Stimulated activated CD4-positive, alpha-beta T cell treated with anti-CD3 and anti-CD28 coated beads, Interleukin-15, amount 100 ng/mL, for 24 hours (primary cell): Measurements from ENCODE around the gene EHBP1.

Experiments
- DNase-seq: peaks from one replicate; pipeline ENCODE4 v3.0.0-alpha.2; 2020

The EHBP1 gene

DNA sequence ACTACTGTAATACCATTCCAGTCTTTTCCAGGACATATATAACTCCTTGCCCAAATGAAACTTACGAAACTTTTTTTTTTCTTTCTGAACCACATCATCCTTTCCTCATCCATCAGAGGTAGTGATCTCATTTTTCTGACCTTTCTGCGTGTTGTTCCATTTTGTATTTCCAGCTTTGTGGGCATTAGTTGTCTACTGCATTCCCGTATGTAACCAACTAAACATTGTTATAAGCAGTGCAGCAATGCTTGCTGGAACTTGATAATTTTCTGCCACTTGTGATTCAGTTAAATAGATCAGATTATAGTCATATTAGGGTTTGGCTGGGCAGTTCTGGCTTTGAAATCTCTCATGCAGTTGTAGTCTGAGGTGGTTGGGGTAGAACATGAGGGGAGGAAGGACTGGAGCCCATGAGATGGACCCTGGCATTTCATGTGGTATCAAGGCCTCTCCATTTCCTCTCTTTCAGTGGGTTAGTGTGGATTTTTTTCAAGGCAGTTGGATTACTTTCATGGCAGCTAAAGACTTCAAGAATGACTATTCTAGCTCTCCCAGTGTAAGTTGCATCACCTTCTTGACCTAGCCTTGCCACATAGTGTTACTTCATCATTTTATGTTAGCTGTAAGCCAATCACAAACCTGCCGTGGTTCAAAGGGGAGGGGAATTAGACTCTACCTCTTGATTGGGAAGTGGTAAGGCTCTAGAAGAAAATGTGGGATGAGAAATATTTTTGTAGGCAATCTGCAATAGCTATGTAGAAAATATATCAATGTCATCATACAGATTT lies 80.5 kb downstream of the EHBP1 start:
- DNase-seq: no peak

GRCh38 chr2:62787386-62787785 lies 81.9 kb downstream of the EHBP1 start:
- no peak for DNase-seq

DNA sequence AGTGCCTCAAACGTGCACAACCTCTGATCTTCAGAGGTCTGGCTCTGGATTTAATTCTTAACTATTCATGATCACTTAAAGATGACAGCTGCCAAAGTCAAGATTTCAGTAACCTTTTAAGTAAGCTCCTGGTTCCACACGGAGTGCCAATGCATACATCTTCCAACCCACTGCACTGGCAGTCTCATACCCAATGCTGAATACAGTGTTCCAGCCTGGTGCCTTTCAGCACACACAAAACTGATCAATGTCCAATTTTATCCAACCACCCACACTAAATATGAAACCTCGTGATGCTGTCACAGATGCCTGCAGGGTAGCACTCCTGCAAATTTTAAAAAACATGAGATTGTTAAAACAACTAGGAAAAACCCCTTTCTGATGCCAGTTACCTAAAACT lies 84.0 kb downstream of the EHBP1 start:
- no peak for DNase-seq

DNA sequence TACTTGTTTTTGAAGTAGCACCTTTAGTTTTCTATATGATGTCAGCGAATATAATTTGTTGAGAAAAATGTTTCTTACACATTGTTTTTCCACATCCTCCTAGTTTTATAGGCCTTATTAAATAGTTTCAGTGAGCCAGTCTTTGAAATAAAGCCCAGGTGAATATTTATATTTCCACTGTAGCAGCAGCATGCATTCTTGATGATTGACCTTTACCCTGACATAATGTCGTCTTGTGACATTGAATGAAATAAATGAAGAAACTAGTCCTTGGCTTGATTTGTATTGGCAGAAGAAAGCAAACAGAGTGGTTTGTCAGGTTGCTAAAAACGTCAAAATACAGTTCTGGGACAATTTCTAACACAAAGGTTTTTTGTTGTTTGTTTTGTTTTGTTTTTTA lies 84.4 kb downstream of the EHBP1 start:
- no peak for DNase-seq

GRCh38 chr2:62792408-62792807 lies 86.9 kb downstream of the EHBP1 start:
- DNase-seq: no peak

DNA sequence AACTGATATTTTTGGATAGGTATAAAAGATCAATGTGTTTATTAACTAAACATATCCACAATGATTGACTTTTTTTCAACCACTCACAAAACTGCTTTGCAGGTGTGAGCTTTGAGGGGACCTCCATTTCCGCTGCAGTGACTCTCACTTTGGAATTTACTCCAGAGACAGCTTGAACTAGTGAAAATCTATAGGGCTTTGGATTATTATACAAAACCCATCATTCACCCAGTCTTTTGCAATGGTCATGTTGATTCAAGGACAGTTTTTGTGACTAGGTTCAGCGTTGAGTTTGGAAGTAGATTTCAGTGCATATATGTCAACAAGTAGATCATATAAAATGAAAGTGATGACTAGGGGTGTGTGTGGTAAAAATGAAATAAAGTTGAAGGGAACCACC lies 87.7 kb downstream of the EHBP1 start:
- DNase-seq: no peak

- DNase-seq: no peak
Measured at GRCh38 chr2:62794791-62795190, 89.3 kb downstream of the EHBP1 start.

GRCh38 chr2:62795341-62795740 lies 89.8 kb downstream of the EHBP1 start:
- DNase-seq: no peak

DNA sequence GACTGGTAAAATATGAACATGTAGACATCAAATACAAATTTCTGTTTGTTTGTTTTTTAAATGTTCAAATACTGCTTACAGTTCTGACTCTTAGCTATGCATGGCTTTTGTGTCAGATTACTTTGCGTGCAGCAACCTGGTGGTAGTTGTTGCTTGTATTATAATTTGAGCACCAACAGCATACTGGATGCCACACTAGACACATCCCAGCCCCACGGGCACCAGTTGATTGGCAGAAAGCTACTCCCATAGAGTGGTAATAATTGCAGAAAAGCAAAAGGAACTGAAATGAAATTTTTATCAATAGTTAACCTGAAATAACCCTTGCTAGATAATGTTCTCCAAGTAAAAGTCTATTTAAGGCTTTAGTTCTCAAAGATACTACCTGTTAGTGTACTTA lies 91.6 kb downstream of the EHBP1 start:
- DNase-seq: no peak

DNA sequence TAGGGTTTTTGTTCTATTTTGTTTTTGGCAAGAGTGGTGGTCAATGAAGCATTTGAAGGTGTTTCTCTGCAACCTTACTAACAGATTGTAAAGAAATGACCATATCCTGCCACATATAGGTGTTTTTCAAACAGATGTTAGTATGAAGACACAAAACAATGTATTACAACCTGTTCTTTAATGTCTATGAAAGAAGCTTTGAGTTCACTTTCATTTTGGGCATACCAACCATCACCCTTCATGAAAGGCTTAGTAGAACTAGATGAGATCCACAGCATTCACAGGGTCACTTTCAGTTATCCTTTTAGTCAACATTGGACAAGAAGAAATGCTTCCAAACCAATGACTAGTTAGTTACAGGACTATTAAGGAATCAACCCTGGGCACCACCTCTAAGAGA lies 95.1 kb downstream of the EHBP1 start:
- DNase-seq: no peak

- no peak for DNase-seq
Measured at GRCh38 chr2:62801110-62801509, 95.6 kb downstream of the EHBP1 start.

DNA sequence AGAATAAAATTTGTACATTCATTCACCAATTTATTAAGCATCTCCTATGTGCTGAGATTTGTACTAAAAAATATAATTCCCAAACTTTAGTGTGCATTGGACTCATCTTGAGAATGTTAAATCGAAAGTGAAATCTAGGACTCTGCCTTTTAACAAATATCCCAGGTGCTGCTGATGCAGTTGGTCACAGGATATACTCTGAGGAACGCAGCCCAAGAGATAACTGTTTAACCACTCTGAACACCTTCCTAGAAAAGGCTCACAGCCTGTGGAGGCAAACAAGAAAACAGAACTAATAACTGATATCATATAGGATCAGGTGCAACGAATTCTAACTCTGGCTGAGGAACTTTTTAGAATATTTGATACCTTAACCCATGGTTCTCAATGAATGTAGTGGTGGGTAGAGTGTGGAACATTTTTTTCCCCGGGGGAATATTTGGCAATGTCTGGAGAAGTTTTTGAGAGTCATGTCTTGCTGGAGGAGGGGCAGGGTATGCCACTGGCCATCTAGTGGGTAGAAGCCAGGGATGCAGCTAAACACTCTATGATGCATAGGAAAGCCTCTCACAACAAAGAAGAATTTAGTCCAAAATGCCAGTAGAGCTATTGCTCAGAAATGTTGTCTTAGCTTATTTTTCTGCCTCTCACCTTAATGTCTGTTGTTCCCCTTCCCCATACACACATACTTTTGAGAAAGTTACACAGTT lies 96.5 kb downstream of the EHBP1 start:
- no peak for DNase-seq

DNA sequence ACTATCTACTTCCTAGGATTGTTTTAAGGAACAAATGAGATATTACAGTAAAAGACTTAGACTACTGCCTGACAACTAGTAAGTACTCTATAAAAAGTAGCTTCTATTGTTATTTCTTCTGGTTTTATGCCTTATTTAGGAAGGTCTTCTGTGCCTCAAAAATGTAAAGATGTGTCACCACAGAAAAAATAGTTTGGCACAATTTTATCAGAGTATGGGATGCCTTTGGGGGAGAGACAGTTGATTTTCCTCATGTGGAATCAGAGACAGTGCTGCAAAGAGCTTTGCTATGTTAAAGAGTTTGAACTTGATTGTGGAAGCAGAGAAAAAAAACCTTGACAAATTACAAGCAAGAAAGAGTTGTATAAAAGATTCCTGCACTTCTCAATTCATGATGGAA lies 98.4 kb downstream of the EHBP1 start:
- DNase-seq: no peak

DNA sequence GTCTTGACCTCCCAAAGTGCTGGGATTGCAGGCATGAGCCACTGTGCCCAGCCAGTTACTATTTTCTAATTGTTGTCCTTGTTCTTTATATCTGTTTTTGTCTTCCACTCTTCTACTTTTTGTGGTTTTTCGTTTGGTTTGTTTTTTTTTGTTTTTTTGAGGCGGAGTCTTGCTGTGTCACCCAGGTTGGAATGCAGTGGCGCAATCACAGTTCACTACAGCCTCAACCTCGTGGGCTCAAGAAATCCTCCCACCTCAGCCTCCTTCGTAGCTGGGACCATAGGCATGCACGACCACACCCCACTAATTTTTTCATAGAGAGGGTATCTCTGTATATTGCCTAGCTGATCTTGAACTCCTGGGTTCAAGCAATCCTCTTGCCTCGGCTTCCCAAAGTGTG lies 100.7 kb downstream of the EHBP1 start:
- DNase-seq: no peak

DNA sequence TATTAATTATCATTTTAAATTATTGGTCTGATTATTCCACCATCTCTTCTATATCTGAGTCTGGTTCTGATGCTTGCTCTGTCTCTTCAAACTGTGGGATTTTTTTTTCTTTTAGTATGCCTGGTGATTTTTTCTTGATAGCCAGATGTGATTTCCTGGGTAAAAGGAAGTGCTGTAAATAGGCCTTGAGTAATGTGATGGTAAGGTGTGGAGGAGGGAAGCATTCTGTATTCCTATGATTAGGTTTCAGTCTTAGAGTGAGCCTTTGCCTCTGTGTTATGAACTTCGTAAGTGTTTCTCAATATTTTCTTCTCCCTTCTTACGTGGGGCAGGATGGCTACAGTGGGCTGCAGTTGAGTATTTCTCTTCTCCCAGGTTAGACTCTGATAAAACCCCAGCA lies 103.0 kb downstream of the EHBP1 start:
- DNase-seq: no peak

GRCh38 chr2:62811086-62811485 lies 105.6 kb downstream of the EHBP1 start:
- DNase-seq: no peak

DNA sequence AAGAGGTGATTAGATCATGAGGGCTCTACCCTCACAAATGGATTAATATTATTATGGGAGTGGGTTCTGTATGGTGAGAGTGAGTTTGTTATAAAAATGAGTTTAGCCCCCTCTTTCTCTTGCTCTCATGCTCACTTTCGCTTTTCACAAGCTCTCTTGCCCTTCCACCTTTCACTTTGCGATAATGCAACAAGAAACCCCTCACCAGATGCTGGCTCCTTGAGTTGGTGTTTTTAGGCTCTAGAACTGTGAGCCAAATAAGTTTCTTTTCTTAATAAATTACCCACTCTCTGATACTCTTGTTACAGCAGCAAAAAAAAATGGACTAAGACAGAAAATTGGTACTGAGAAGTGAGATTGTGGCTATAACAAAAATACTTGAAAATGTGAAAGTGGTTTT lies 106.5 kb downstream of the EHBP1 start:
- DNase-seq: no peak

- no peak for DNase-seq
Measured at GRCh38 chr2:62812921-62813825, 107.7 kb downstream of the EHBP1 start.

- DNase-seq: no peak
Measured at GRCh38 chr2:62814123-62814522, 108.6 kb downstream of the EHBP1 start.

DNA sequence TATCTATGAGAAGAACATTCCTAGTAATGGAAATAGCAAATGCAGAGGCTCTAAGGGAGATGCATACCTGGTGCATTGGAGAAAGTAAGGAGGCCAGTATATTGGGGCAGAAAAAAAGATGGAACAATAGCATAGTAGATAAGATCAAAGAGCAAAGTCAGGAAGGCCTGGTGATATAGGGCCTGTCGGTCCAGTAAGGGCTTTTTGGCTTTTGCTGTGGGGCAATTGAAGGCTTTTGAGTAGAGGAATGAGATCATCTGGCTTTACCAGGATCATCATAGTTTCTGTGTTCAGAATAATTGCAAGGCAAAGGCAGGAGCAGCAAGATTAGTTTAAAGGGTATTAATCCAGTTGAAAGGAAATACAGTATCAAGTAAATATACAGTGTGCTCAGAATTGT lies 111.8 kb downstream of the EHBP1 start:
- no peak for DNase-seq

GRCh38 chr2:62817995-62818713 lies 112.6 kb downstream of the EHBP1 start:
- no peak for DNase-seq

GRCh38 chr2:62822549-62822948 lies 117.0 kb downstream of the EHBP1 start:
- DNase-seq: no peak

DNA sequence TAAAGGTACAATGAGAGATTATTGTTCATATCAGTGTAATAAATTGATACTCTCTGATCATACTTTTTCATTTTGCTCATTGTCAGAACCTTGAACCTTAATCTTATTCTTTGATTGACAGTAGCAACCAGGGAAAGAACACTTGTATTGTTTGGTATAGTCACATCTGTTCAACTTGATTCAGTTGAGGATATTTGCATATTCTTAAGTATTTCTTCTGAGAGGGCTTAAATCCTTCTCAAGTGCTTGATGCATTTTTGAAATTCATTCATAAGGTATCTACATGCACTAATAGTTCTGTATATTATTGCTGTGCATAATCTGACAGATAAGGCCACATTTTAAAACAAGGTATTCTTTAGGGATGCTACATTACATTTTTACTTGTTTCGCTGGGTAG lies 118.9 kb downstream of the EHBP1 start:
- no peak for DNase-seq
